PC-3 (cell line): ENCODE results near the gene FAM120B.

Source experiments
- EZH2 ChIP-seq: fragments of 300-600 bp; sonication (generic); IDR thresholded peaks from one replicate; pipeline ENCODE4 v1.6.1; 2017; ENCODE audit warnings: antibody characterized with exemption, mild to moderate bottlenecking, low read length; ENCODE audit not compliant: unreplicated experiment
- TF ChIP-seq, protein P1 (sequence below): fragments of 300-600 bp; sonication (generic); conservative IDR thresholded peaks from 2 replicates; pipeline ENCODE4 v1.5.1; 2017; ENCODE audit warnings: antibody characterized with exemption, low read depth, mild to moderate bottlenecking, low read length

DNA sequence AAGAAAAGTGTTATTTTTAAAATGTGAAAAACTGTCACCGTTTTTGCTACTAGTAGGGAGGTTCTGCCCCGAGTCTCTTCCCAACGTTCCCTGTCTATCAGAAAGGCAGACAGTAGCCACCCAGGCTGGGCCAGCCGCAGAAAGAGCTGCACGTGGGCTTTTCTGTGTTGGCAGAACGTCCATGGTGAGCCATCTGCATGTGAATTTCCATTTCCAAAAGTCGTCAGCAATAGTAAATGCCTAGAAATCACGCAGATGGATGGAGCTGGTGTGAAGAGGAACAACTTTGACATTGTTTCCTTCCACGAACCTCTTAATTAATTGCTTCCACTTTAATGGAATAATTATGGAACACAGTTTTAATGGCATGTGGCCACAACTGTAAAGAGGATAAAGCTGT, 97.5 kb downstream of the FAM120B start:
- TF ChIP-seq, protein P1, sequence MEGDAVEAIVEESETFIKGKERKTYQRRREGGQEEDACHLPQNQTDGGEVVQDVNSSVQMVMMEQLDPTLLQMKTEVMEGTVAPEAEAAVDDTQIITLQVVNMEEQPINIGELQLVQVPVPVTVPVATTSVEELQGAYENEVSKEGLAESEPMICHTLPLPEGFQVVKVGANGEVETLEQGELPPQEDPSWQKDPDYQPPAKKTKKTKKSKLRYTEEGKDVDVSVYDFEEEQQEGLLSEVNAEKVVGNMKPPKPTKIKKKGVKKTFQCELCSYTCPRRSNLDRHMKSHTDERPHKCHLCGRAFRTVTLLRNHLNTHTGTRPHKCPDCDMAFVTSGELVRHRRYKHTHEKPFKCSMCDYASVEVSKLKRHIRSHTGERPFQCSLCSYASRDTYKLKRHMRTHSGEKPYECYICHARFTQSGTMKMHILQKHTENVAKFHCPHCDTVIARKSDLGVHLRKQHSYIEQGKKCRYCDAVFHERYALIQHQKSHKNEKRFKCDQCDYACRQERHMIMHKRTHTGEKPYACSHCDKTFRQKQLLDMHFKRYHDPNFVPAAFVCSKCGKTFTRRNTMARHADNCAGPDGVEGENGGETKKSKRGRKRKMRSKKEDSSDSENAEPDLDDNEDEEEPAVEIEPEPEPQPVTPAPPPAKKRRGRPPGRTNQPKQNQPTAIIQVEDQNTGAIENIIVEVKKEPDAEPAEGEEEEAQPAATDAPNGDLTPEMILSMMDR: no peak
- no peak for TF ChIP-seq EZH2
